Kidney (tissue), 14 donors: ENCODE results near the gene CEP72. TPM values are rescaled to one million over a fixed set of nuclear protein-coding genes. Genes with fewer than 3 reads are reported as not detected.

ENCODE experiments used
- DNase-seq, 5 donors: peaks; one replicate each; pipeline ENCODE4 v3.0.0-alpha.2; 2013 to 2020
- FAIRE-seq: peaks from 2 replicates; lab custom pipeline; 2012; peaks lifted over from hg19 to GRCh38; lab: Jason Lieb, UNC
- H3K27ac ChIP-seq, 2 donors: one replicate each; pipeline ENCODE4 v1.7.0; 2013; ENCODE audit warnings: low read depth in 2 of 2, low read length in 2 of 2, inconsistent platforms in 1 of 2
- H3K27me3 ChIP-seq: one replicate; pipeline ENCODE4 v1.7.1; 2013; ENCODE audit warnings: low read length, inconsistent platforms; ENCODE audit not compliant: control insufficient read depth, insufficient read depth
- H3K36me3 ChIP-seq, 3 donors: one replicate each; pipeline versions ENCODE4 v1.7.0 to v1.7.1; 2013; ENCODE audit warnings: low read length in 3 of 3, control low read depth in 1 of 3, inconsistent platforms in 1 of 3; ENCODE audit not compliant: insufficient read depth in 3 of 3, control insufficient read depth in 2 of 3
- H3K4me1 ChIP-seq, 3 donors: one replicate each; pipeline versions ENCODE4 v1.7.0 to v1.7.1; 2013; ENCODE audit warnings: low read length in 3 of 3, inconsistent platforms in 1 of 3, low read depth in 1 of 3; ENCODE audit not compliant: control insufficient read depth in 2 of 3, insufficient read depth in 2 of 3
- H3K4me3 ChIP-seq, 3 donors: one replicate each; pipeline versions ENCODE4 v1.7.0 to v1.8.1; 2013; ENCODE audit warnings: low read length in 3 of 3, control low read depth in 1 of 3, inconsistent platforms in 1 of 3
- H3K9ac ChIP-seq, 3 donors: one replicate each; pipeline versions ENCODE4 v1.7.0 to v1.7.1; 2013; ENCODE audit warnings: low read length in 3 of 3, control low read depth in 1 of 3, inconsistent platforms in 1 of 3
- H3K9me3 ChIP-seq, 3 donors: one replicate each; pipeline versions ENCODE4 v1.7.0 to v1.7.1; 2013; ENCODE audit warnings: low read length in 3 of 3, control low read depth in 1 of 3, inconsistent platforms in 1 of 3; ENCODE audit not compliant: control insufficient read depth in 2 of 3, insufficient read depth in 1 of 3
- CTCF ChIP-seq: IDR thresholded peaks from 3 replicates; pipeline ENCODE4 v1.5.1; 2012; ENCODE audit warnings: mild to moderate bottlenecking, moderate library complexity, borderline replicate concordance; ENCODE audit not compliant: insufficient read depth; ENCODE audit errors: extremely low read depth
- intact Hi-C: fragments of 100-400 bp; cut with DNase I; formaldehyde crosslinking; loops from one replicate; pipeline ENCODE4 v1.11.1; 2022
- polyA plus RNA-seq: library from polyadenylated mRNA; stranded (reverse); fragments of 350-450 nt; fragmentation: Illumina TruSeq; extraction: RNeasy Lipid Tissue Mini Kit (QIAGEN cat#74804); gene quantifications from one replicate; pipeline ENCODE4 v1.2.3, GENCODE V29; 2014; ENCODE audit warnings: low read depth, low replicate concordance; ENCODE audit not compliant: insufficient read depth
- total RNA-seq: library from RNA; stranded (reverse); fragmentation: NEBNext Ultra II Directional; extraction: Animal tissue kit (Norgen Biotek cat#: 25700); gene quantifications from one replicate; pipeline ENCODE4 v1.2.1, GENCODE V29; 2021
- donor health status: control.
- donor health status: control.
- donor health status: control.
- donor health status: control.
- donor health status: control.
- donor health status: DM: yes; HTN: yes; CAD: no.
- donor health status: Normal renal cell carcinoma (clear cell type).

Gene CEP72
- total and polyA plus RNA-seq, 2 donors from 2014 or later = 1.1 to 7.8 TPM

- intact Hi-C loops = no loop called here
- peaks cover 0 to 9% (median 9%) of the 10 kb centered on the region in 3 donors for H3K36me3 ChIP-seq
- no peaks in the 10 kb centered on the region for H3K9me3 ChIP-seq
- H3K9ac ChIP-seq = no peak overlapping the region
- no peak for FAIRE-seq
- no peak overlapping the region for H3K4me3 ChIP-seq
- no peak for TF ChIP-seq CTCF
- no peaks in the 10 kb centered on the region for H3K27me3 ChIP-seq
- H3K27ac ChIP-seq = no peak overlapping the region
- no peaks in the 10 kb centered on the region for H3K4me1 ChIP-seq
- DNase-seq = peak in 1 of 5 donors; percentile 56
Measured at GRCh38 chr5:622946-623522, 10.9 kb downstream of the CEP72 start.

- DNase-seq (peak in 1 of 5 donors; percentile 44), FAIRE-seq (no peak)
- Histone ChIP-seq H3K27ac (no peak overlapping the region), H3K9me3 (no peaks in the 10 kb centered on the region), H3K27me3 (no peaks in the 10 kb centered on the region), H3K4me3 (no peak overlapping the region), H3K9ac (no peak overlapping the region), H3K36me3 (peaks cover 0 to 9% (median 9%) of the 10 kb centered on the region in 3 donors), H3K4me1 (no peaks in the 10 kb centered on the region)
- TF ChIP-seq CTCF = no peak
- intact Hi-C loops = no loop called here
Measured at GRCh38 chr5:623531-623930, 11.4 kb downstream of the CEP72 start.

GRCh38 chr5:624118-624950 is 12.2 kb downstream of the CEP72 start:
- Histone ChIP-seq H3K9ac (no peak overlapping the region), H3K36me3 (peaks cover 0 to 9% (median 9%) of the 10 kb centered on the region in 3 donors), H3K27ac (no peak overlapping the region), H3K4me1 (no peaks in the 10 kb centered on the region), H3K4me3 (no peak overlapping the region), H3K9me3 (no peaks in the 10 kb centered on the region), H3K27me3 (no peaks in the 10 kb centered on the region)
- DNase-seq (peak in 1 of 5 donors; percentile 71), FAIRE-seq (no peak)
- TF ChIP-seq CTCF = no peak
- intact Hi-C loops = no loop called here
